ENCODE data around the gene KIF5A. TPM values are rescaled to one million over a fixed set of nuclear protein-coding genes. Genes with fewer than 3 reads are reported as not detected.

The KIF5A gene
- total and polyA plus RNA-seq, 2 of the 13 experiments (the other 11 are each of a cell fraction or from before 2014, with no cell fraction given) = 1.6 to 11.9 TPM

GRCh38 chr12:57632073-57632957 lies 82.5 kb downstream of the KIF5A start (continued):
- no peak for TF ChIP-seq ATF4 (CRISPR knock-in tag; IDR thresholded peaks at IDR 0.05)
- 0 out of 2 replicates have a peak, but pooled peaks have one; percentile 10 for TF ChIP-seq GATAD2A (CRISPR knock-in tag; IDR thresholded peaks at IDR 0.05)
- TF ChIP-seq E2F2 (CRISPR knock-in tag; IDR thresholded peaks at IDR 0.05; ENCODE audit: borderline replicate concordance) = no peak
- TF ChIP-seq TRAFD1 (CRISPR knock-in tag; IDR thresholded peaks at IDR 0.05; ENCODE audit: borderline replicate concordance) = no peak
- no peak for TF ChIP-seq ZNF207 (IDR thresholded peaks at IDR 0.05; ENCODE audit: borderline replicate concordance)
- peak; percentile 58; the same call in 1 of the 2 replicates for TF ChIP-seq ZNF776 (CRISPR knock-in tag; IDR thresholded peaks at IDR 0.05)
- no peak for TF ChIP-seq REST (IDR thresholded peaks at IDR 0.05; ENCODE audit: borderline replicate concordance in 1 of 2, low read depth in 1 of 2, low read length in 2 of 2)
- no peak for TF ChIP-seq FOXO4 (CRISPR knock-in tag; conservative IDR thresholded peaks at IDR 0.05)
- TF ChIP-seq E2F5 (CRISPR knock-in tag; conservative IDR thresholded peaks at IDR 0.05) = no peak
- no peak for TF ChIP-seq ZFP36L2 (CRISPR knock-in tag; IDR thresholded peaks at IDR 0.05)
- no peak for TF ChIP-seq REL (CRISPR knock-in tag; conservative IDR thresholded peaks at IDR 0.05)
- TF ChIP-seq ATF7 (IDR thresholded peaks at IDR 0.05) = no peak
- no peak for TF ChIP-seq ATF7 (CRISPR knock-in tag; IDR thresholded peaks at IDR 0.05)
- no peak for TF ChIP-seq ZNF503 (CRISPR knock-in tag; IDR thresholded peaks at IDR 0.05)
- TF ChIP-seq ZNF224 (CRISPR knock-in tag; IDR thresholded peaks at IDR 0.05) = no peak
- TF ChIP-seq SNRNP70 (IDR thresholded peaks at IDR 0.05; ENCODE audit: low read depth, low read length) = no peak
